Activated CD4-positive, alpha-beta T cell treated with anti-CD3 and anti-CD28 coated beads, Interleukin-2, amount 50 U/mL, for 1 hour (primary cell): ENCODE data around the gene SCLY.
"Not testable (repeated sequence)": the region's sequence is repeated elsewhere in the genome, so short reads cannot be mapped to it uniquely, and the experiment has no call there.

Experiments
- DNase-seq: peaks from one replicate; pipeline ENCODE4 v3.0.0-alpha.2; 2020

SCLY gene

GRCh38 chr2:238042090-238042489, 18.7 kb upstream of the SCLY start:
- no peak for DNase-seq

GRCh38 chr2:238042849-238043584, 17.8 kb upstream of the SCLY start:
- no peak for DNase-seq

- DNase-seq, result no peak
These were observed 16.9 kb upstream of the SCLY start for GRCh38 chr2:238043851-238044250.

GRCh38 chr2:238045575-238045974, 15.2 kb upstream of the SCLY start:
- DNase-seq, result no peak

GRCh38 chr2:238046725-238047270, 14.0 kb upstream of the SCLY start:
- no peak for DNase-seq

- DNase-seq, result no peak
These were observed 7.5 kb upstream of the SCLY start for GRCh38 chr2:238053191-238053776.

- DNase-seq, result no peak
These were observed 5.0 kb upstream of the SCLY start for GRCh38 chr2:238055841-238056240.

GRCh38 chr2:238057696-238058575, 2.9 kb upstream of the SCLY start:
- DNase-seq, result not testable (repeated sequence)

GRCh38 chr2:238059505-238059904, 1.3 kb upstream of the SCLY start:
- no peak for DNase-seq

- no peak for DNase-seq
These were observed 682 bp upstream of the SCLY start for GRCh38 chr2:238060096-238060541.

- peak; percentile 25 for DNase-seq
These were observed 758 bp downstream of the SCLY start for GRCh38 chr2:238061315-238062202.

GRCh38 chr2:238063414-238064189, 2.8 kb downstream of the SCLY start:
- DNase-seq, result no peak

- no peak for DNase-seq
These were observed 3.6 kb downstream of the SCLY start for GRCh38 chr2:238064376-238064775.

GRCh38 chr2:238065071-238065846, 4.5 kb downstream of the SCLY start:
- no peak for DNase-seq

- DNase-seq, result no peak
These were observed 5.4 kb downstream of the SCLY start for GRCh38 chr2:238066218-238066617.

GRCh38 chr2:238066718-238067117, 5.9 kb downstream of the SCLY start:
- not testable (repeated sequence) for DNase-seq

- no peak for DNase-seq
These were observed 7.1 kb downstream of the SCLY start for GRCh38 chr2:238067939-238068338.

- peak; percentile 6 for DNase-seq
These were observed 8.4 kb downstream of the SCLY start for GRCh38 chr2:238069021-238069709.

- DNase-seq, result no peak
These were observed 9.1 kb downstream of the SCLY start for GRCh38 chr2:238069877-238070276.

GRCh38 chr2:238075397-238075796, 14.6 kb downstream of the SCLY start:
- DNase-seq, result no peak
